DMS53 treated with DMSO at 0.1 percent for 48 hours (cell line): ENCODE data around the gene LYPD5.
"Not testable (repeated sequence)": the region's sequence is repeated elsewhere in the genome, so short reads cannot be mapped to it uniquely, and the experiment has no call there.

ENCODE experiments used
- DNase-seq: peaks from one replicate; lab custom pipeline; 2025; ENCODE audit not compliant: unreplicated experiment; lab: John Stamatoyannopoulos, UW

LYPD5 gene

GRCh38 chr19:43779147-43779819 is 23.0 kb downstream of the LYPD5 start:
- DNase-seq = no peak

GRCh38 chr19:43778651-43779050 is 23.6 kb downstream of the LYPD5 start:
- no peak for DNase-seq

GRCh38 chr19:43777163-43777695 is 25.0 kb downstream of the LYPD5 start:
- DNase-seq = no peak

- DNase-seq = no peak
Measured at GRCh38 chr19:43776286-43776685, 26.0 kb downstream of the LYPD5 start.

GRCh38 chr19:43775299-43775890 is 26.9 kb downstream of the LYPD5 start:
- DNase-seq = no peak

GRCh38 chr19:43774940-43775258 is 27.3 kb downstream of the LYPD5 start:
- DNase-seq = not testable (repeated sequence)

- DNase-seq = no peak
Measured at GRCh38 chr19:43774103-43774939, 27.9 kb downstream of the LYPD5 start.

GRCh38 chr19:43773725-43774102 is 28.5 kb downstream of the LYPD5 start:
- DNase-seq = no peak

- no peak for DNase-seq
Measured at GRCh38 chr19:43769256-43769655, 33.0 kb downstream of the LYPD5 start.

- no peak for DNase-seq
Measured at GRCh38 chr19:43768273-43769050, 33.8 kb downstream of the LYPD5 start.

GRCh38 chr19:43767818-43768217 is 34.4 kb downstream of the LYPD5 start:
- no peak for DNase-seq

- no peak for DNase-seq
Measured at GRCh38 chr19:43767316-43767715, 34.9 kb downstream of the LYPD5 start.

GRCh38 chr19:43766755-43767043 is 35.5 kb downstream of the LYPD5 start:
- no peak for DNase-seq

GRCh38 chr19:43765109-43765876 is 37.0 kb downstream of the LYPD5 start:
- DNase-seq = no peak

- DNase-seq = not testable (repeated sequence)
Measured at GRCh38 chr19:43764684-43765083, 37.6 kb downstream of the LYPD5 start.

GRCh38 chr19:43763473-43763939 is 38.7 kb downstream of the LYPD5 start:
- DNase-seq = no peak

GRCh38 chr19:43762814-43763213 is 39.4 kb downstream of the LYPD5 start:
- DNase-seq = no peak

GRCh38 chr19:43760941-43761340 is 41.3 kb downstream of the LYPD5 start:
- no peak for DNase-seq

- DNase-seq = no peak
Measured at GRCh38 chr19:43759515-43759914, 42.7 kb downstream of the LYPD5 start.

GRCh38 chr19:43755256-43755801 is 46.9 kb downstream of the LYPD5 start:
- peak; percentile 53 for DNase-seq
